ENCODE data around the gene AFM.

Gene AFM

GRCh38 chr4:73450398-73451004, 31.0 kb upstream of the AFM start:
- DNase-seq (ENCODE audit: extremely low read depth in 1 of 2, low read depth in 1 of 2) = no peak

GRCh38 chr4:73451404-73451803, 30.1 kb upstream of the AFM start:
- DNase-seq (ENCODE audit: extremely low read depth in 1 of 2, low read depth in 1 of 2) = no peak

- no peak for DNase-seq (ENCODE audit: extremely low read depth in 1 of 2, low read depth in 1 of 2)
Observed at GRCh38 chr4:73451981-73452747, 29.4 kb upstream of the AFM start.

- DNase-seq (ENCODE audit: extremely low read depth in 1 of 2, low read depth in 1 of 2) = no peak
Observed at GRCh38 chr4:73452953-73453700, 28.4 kb upstream of the AFM start.

- DNase-seq (ENCODE audit: extremely low read depth in 1 of 2, low read depth in 1 of 2) = no peak
Observed at GRCh38 chr4:73453701-73454005, 27.9 kb upstream of the AFM start.

GRCh38 chr4:73454920-73455319, 26.6 kb upstream of the AFM start:
- no peak for DNase-seq (ENCODE audit: extremely low read depth in 1 of 2, low read depth in 1 of 2)

GRCh38 chr4:73456177-73457022, 25.1 kb upstream of the AFM start:
- DNase-seq (ENCODE audit: extremely low read depth in 1 of 2, low read depth in 1 of 2) = no peak

GRCh38 chr4:73458184-73459047, 23.1 kb upstream of the AFM start:
- DNase-seq (ENCODE audit: extremely low read depth in 1 of 2, low read depth in 1 of 2) = no peak

GRCh38 chr4:73459048-73459421, 22.5 kb upstream of the AFM start:
- no peak for DNase-seq (ENCODE audit: extremely low read depth in 1 of 2, low read depth in 1 of 2)

GRCh38 chr4:73460913-73461522, 20.5 kb upstream of the AFM start:
- no peak for DNase-seq (ENCODE audit: extremely low read depth in 1 of 2, low read depth in 1 of 2)

GRCh38 chr4:73468170-73468569, 13.4 kb upstream of the AFM start:
- no peak for DNase-seq (ENCODE audit: extremely low read depth in 1 of 2, low read depth in 1 of 2)

- DNase-seq (ENCODE audit: extremely low read depth in 1 of 2, low read depth in 1 of 2) = no peak
Observed at GRCh38 chr4:73470728-73471127, 10.8 kb upstream of the AFM start.

GRCh38 chr4:73477176-73477575, 4.4 kb upstream of the AFM start:
- DNase-seq (ENCODE audit: extremely low read depth in 1 of 2, low read depth in 1 of 2) = no peak

GRCh38 chr4:73479323-73479722, 2.2 kb upstream of the AFM start:
- DNase-seq (ENCODE audit: extremely low read depth in 1 of 2, low read depth in 1 of 2) = no peak

GRCh38 chr4:73485085-73485484, 3.5 kb downstream of the AFM start:
- no peak for DNase-seq (ENCODE audit: extremely low read depth in 1 of 2, low read depth in 1 of 2)

- no peak for DNase-seq (ENCODE audit: extremely low read depth in 1 of 2, low read depth in 1 of 2)
Observed at GRCh38 chr4:73485596-73485995, 4.1 kb downstream of the AFM start.

GRCh38 chr4:73486497-73486896, 5.0 kb downstream of the AFM start:
- DNase-seq (ENCODE audit: extremely low read depth in 1 of 2, low read depth in 1 of 2) = no peak

GRCh38 chr4:73487233-73487632, 5.7 kb downstream of the AFM start:
- DNase-seq (ENCODE audit: extremely low read depth in 1 of 2, low read depth in 1 of 2) = no peak

GRCh38 chr4:73499996-73500765, 18.6 kb downstream of the AFM start:
- DNase-seq (ENCODE audit: extremely low read depth in 1 of 2, low read depth in 1 of 2) = no peak

Data from stimulated activated CD8-positive, alpha-beta memory T cell treated with anti-CD3 and anti-CD28 coated beads, Interleukin-7, amount 100 ng/mL, for 48 hours (primary cell).